B cell (primary cell): ENCODE data around the gene PDZD8. TPM values are rescaled to one million over a fixed set of nuclear protein-coding genes. Genes with fewer than 3 reads are reported as not detected.

Experiments used
- ATAC-seq: fragments of 200-7000 bp; cut with Tn5 transposase; one replicate; pipeline ENCODE4 v1.10.0; 2021; ENCODE audit warnings: low read depth, mild to moderate bottlenecking, moderate number of reproducible peaks, moderate library complexity
- CTCF ChIA-PET: fragments of 350-600 bp; sonication (Branson Sonifier 250); formaldehyde crosslinking; loops from one replicate; lab custom pipeline; 2021; ENCODE audit warnings: antibody characterized with exemption, inconsistent platforms; lab: Charles Lee
- POLR2A ChIA-PET: fragments of 350-600 bp; sonication (Branson Sonifier 250); formaldehyde crosslinking; loops from one replicate; lab custom pipeline; 2021; ENCODE audit warnings: antibody characterized with exemption; lab: Charles Lee
- DNase-seq: peaks from one replicate; pipeline ENCODE4 v3.0.0; 2013
- H2AFZ ChIP-seq: 2 replicates; pipeline ENCODE4 v1.6.1; 2012; ENCODE audit warnings: mild to moderate bottlenecking, low read depth, low read length; ENCODE audit not compliant: insufficient read depth, poor library complexity, severe bottlenecking
- H3K27ac ChIP-seq, 2 donors: 1 replicate in 1 of 2; 2 replicates in 1 of 2; pipeline ENCODE4 v1.5.1; 2012 to 2013; ENCODE audit warnings: low read length in 2 of 2, mild to moderate bottlenecking in 2 of 2, moderate library complexity in 1 of 2
- H3K27me3 ChIP-seq, 4 experiments: fragments of 200-600 bp in 1 of 4; sonication (generic) in 1 of 4; replicated peaks in 1 of 4; 1 replicate in 2 of 4; 2 replicates in 2 of 4; pipeline versions ENCODE4 v1.6.1 to v1.7.0; 2013 to 2016; ENCODE audit warnings: low read length in 3 of 4, mild to moderate bottlenecking in 2 of 4, mixed read lengths in 1 of 4, moderate library complexity in 1 of 4; ENCODE audit not compliant: insufficient read depth in 4 of 4, control insufficient read depth in 3 of 4; ENCODE audit errors: control extremely low read depth in 1 of 4
- H3K36me3 ChIP-seq, 2 experiments: replicated peaks in 1 of 2; 1 replicate in 1 of 2; 2 replicates in 1 of 2; pipeline versions ENCODE4 v1.6.1 to v1.7.1; 2013; ENCODE audit warnings: low read length in 1 of 2; ENCODE audit not compliant: insufficient read depth in 2 of 2, control insufficient read depth in 1 of 2; ENCODE audit errors: control extremely low read depth in 1 of 2, extremely low read depth in 1 of 2
- H3K4me1 ChIP-seq, 2 donors: fragments of 200-600 bp in 1 of 2; sonication (generic) in 1 of 2; 1 replicate in 1 of 2; 2 replicates in 1 of 2; pipeline versions ENCODE4 v1.5.1 to v1.6.1; 2013 to 2017; ENCODE audit warnings: low read length in 2 of 2; ENCODE audit not compliant: control insufficient read depth in 2 of 2, insufficient read depth in 2 of 2
- H3K4me2 ChIP-seq: replicated peaks from 2 replicates; pipeline ENCODE3; 2012; ENCODE audit warnings: mild to moderate bottlenecking, low read depth, low read length; ENCODE audit not compliant: poor library complexity, severe bottlenecking
- H3K4me3 ChIP-seq, 5 experiments: fragments of 200-600 bp in 1 of 5; sonication (generic) in 1 of 5; 1 replicate in 3 of 5; 2 replicates in 2 of 5; pipeline versions ENCODE4 v1.5.1 to v1.7.0; 2011 to 2016; ENCODE audit warnings: low read length in 4 of 5, mild to moderate bottlenecking in 4 of 5, low read depth in 2 of 5, control low read depth in 1 of 5, moderate library complexity in 1 of 5; ENCODE audit not compliant: insufficient read depth in 1 of 5; ENCODE audit errors: control extremely low read depth in 1 of 5, extremely low read depth in 1 of 5
- H3K79me2 ChIP-seq: fragments of 200-600 bp; sonication (generic); one replicate; pipeline ENCODE4 v1.6.0; 2016; ENCODE audit warnings: low read length; ENCODE audit not compliant: control insufficient read depth, insufficient read depth
- H3K9ac ChIP-seq: fragments of 200-600 bp; sonication (generic); 2 replicates; pipeline ENCODE4 v1.6.1; 2017; ENCODE audit warnings: mild to moderate bottlenecking, low read length, moderate library complexity
- H3K9me3 ChIP-seq, 3 donors: one replicate each; pipeline versions ENCODE4 v1.6.1 to v1.7.1; 2013; ENCODE audit warnings: low read length in 2 of 3; ENCODE audit not compliant: control insufficient read depth in 2 of 3, insufficient read depth in 1 of 3; ENCODE audit errors: control extremely low read depth in 1 of 3
- H4K20me1 ChIP-seq: 2 replicates; pipeline ENCODE4 v1.6.0; 2012; ENCODE audit warnings: mild to moderate bottlenecking, low read length; ENCODE audit not compliant: insufficient read depth, control insufficient read depth, poor library complexity, severe bottlenecking
- H3K27ac Mint-ChIP-seq: one replicate; pipeline ENCODE4 v1.8.0; 2021; ENCODE audit warnings: mixed read lengths
- H3K27me3 Mint-ChIP-seq: one replicate; pipeline ENCODE4 v1.8.0; 2021; ENCODE audit warnings: mixed read lengths
- H3K4me1 Mint-ChIP-seq: one replicate; pipeline ENCODE4 v1.8.0; 2021; ENCODE audit warnings: mixed read lengths
- H3K4me3 Mint-ChIP-seq: one replicate; pipeline ENCODE4 v1.8.0; 2021; ENCODE audit warnings: mixed read lengths
- H3K9me3 Mint-ChIP-seq: one replicate; pipeline ENCODE4 v1.8.0; 2022; ENCODE audit warnings: mixed read lengths; ENCODE audit not compliant: insufficient read depth
- CTCF ChIP-seq: fragments of 200-600 bp; IDR thresholded peaks from one replicate; pipeline ENCODE4 v1.8.0; 2022; ENCODE audit warnings: antibody characterized with exemption, mild to moderate bottlenecking
- EZH2 ChIP-seq: IDR thresholded peaks from 2 replicates; pipeline ENCODE4 v1.6.1; 2012; ENCODE audit warnings: borderline replicate concordance, low read depth, mild to moderate bottlenecking, moderate library complexity, low read length; ENCODE audit not compliant: insufficient read depth, poor library complexity, severe bottlenecking
- WGBS: methylation state at CpG from one replicate; pipeline ENCODE4 v1.1.5; 2013; ENCODE audit warnings: missing lambda C conversion rate; ENCODE audit not compliant: insufficient coverage; 5-methylcytosine and 5-hydroxymethylcytosine counted together
- intact Hi-C: fragments of 100-400 bp; cut with micrococcal nuclease; formaldehyde crosslinking; loops from one replicate; pipeline ENCODE4 v1.10.0; 2022
- polyA plus RNA-seq: library from polyadenylated mRNA; depleted of rRNA; stranded (reverse); fragments of >200 nt; gene quantifications from 2 replicates; pipeline ENCODE4 v1.2.3, GENCODE V29; 2012
- total RNA-seq, 2 donors: library from RNA; stranded (reverse); fragments of 120-200 nt in 1 of 2; gene quantifications; 1 replicate in 1 of 2; 2 replicates in 1 of 2; pipeline versions ENCODE4 v1.2.3 to v1.2.4, GENCODE V29; 2013 to 2022

PDZD8 gene
- total and polyA plus RNA-seq, 2 donors (not counting 1 experiment from before 2014, with no cell fraction given) = 4.9 to 13.2 TPM

GRCh38 chr10:117355072-117355471 lies 20.2 kb downstream of the PDZD8 start:
- POLR2A ChIA-PET = no interaction called here
- WGBS = 20% methylated on average over 1 of the region's 3 CpGs
- Mint-ChIP-seq H3K4me1 (peaks cover 38% of the 10 kb centered on the region), H3K27me3 (no peaks in the 10 kb centered on the region), H3K27ac (no peak overlapping the region), H3K4me3 (no peak overlapping the region), H3K9me3 (no peaks in the 10 kb centered on the region)
- CTCF ChIA-PET = no interaction called here
- intact Hi-C loops = no loop called here
- H3K27me3 ChIP-seq = no peaks in the 10 kb centered on the region
- peaks cover 54% of the 10 kb centered on the region for H3K79me2 ChIP-seq
- ATAC-seq = no peak
- no peak overlapping the region for H2AFZ ChIP-seq
- DNase-seq = no peak
- H3K27ac ChIP-seq = no peak overlapping the region
- peaks cover 6 to 10% of the 10 kb centered on the region in 2 donors for H3K4me1 ChIP-seq
- no peak overlapping the region for H3K4me3 ChIP-seq
- peaks cover 5% of the 10 kb centered on the region for H4K20me1 ChIP-seq
- no peaks in the 10 kb centered on the region for H3K36me3 ChIP-seq
- no peak overlapping the region for H3K9ac ChIP-seq
- no peak overlapping the region for H3K4me2 ChIP-seq
- no peaks in the 10 kb centered on the region for H3K9me3 ChIP-seq
- TF ChIP-seq EZH2 = no peak
- TF ChIP-seq CTCF = no peak

- no peak overlapping the region for H3K27ac Mint-ChIP-seq
- POLR2A ChIA-PET = no interaction called here
Measured at GRCh38 chr10:117353684-117354083, 21.6 kb downstream of the PDZD8 start.

More at GRCh38 chr10:117353684-117354083, 21.6 kb downstream of the PDZD8 start:
- intact Hi-C loops = no loop called here
- Histone ChIP-seq H2AFZ (no peak overlapping the region), H3K4me3 (no peak overlapping the region), H3K27ac (no peak overlapping the region), H3K4me2 (no peak overlapping the region), H3K79me2 (peaks cover 55% of the 10 kb centered on the region), H3K4me1 (peaks cover 6 to 10% of the 10 kb centered on the region in 2 donors), H3K9me3 (no peaks in the 10 kb centered on the region), H3K36me3 (no peaks in the 10 kb centered on the region), H4K20me1 (peaks cover 9% of the 10 kb centered on the region), H3K27me3 (no peaks in the 10 kb centered on the region), H3K9ac (no peak overlapping the region)
- Mint-ChIP-seq H3K9me3 (no peaks in the 10 kb centered on the region), H3K27me3 (no peaks in the 10 kb centered on the region), H3K4me3 (peak overlapping the region; percentile 4), H3K4me1 (peaks cover 44% of the 10 kb centered on the region)
- CTCF ChIA-PET = interaction anchor here (0.6 kb wide), 1 partner anchor 887 kb away, joined by 3 read pairs; no protein-coding TSS in a partner anchor
- no peak for DNase-seq
- no peak for ATAC-seq
- no peak for TF ChIP-seq CTCF
- no peak for TF ChIP-seq EZH2
- 40% methylated on average over 1 of the region's 2 CpGs for WGBS
